HepG2 (cell line): ENCODE measurements around the gene TMEM219. TPM values are rescaled to one million over a fixed set of nuclear protein-coding genes. Genes with fewer than 3 reads are reported as not detected.

Experiments
- CEBPG ChIP-seq: IDR thresholded peaks from 2 replicates; pipeline ENCODE4 v1.6.1; 2016
- FOSL1 ChIP-seq: sonication (generic); formaldehyde crosslinking; IDR thresholded peaks from 2 replicates; pipeline ENCODE4 v1.9.0; 2021; ENCODE audit warnings: missing genetic modification reagents, borderline replicate concordance
- GTF3A ChIP-seq: sonication (generic); formaldehyde crosslinking; conservative IDR thresholded peaks from 2 replicates; pipeline ENCODE4 v1.4.0; 2020; ENCODE audit warnings: mild to moderate bottlenecking, missing genetic modification reagents
- HNF4G ChIP-seq, 2 experiments: sonication (generic) in 1 of 2; formaldehyde crosslinking in 1 of 2; IDR thresholded peaks; 2 replicates each; pipeline versions ENCODE4 v1.4.0 to v1.6.1; 2011 to 2020; ENCODE audit warnings: borderline replicate concordance in 2 of 2, low read depth in 2 of 2, mild to moderate bottlenecking in 2 of 2, low read length in 1 of 2, missing genetic modification reagents in 1 of 2, moderate library complexity in 1 of 2
- MXI1 ChIP-seq: IDR thresholded peaks from 3 replicates; pipeline ENCODE4 v1.6.1; 2012; ENCODE audit warnings: low read depth, low read length, inconsistent platforms, borderline replicate concordance
- NFE2L2 ChIP-seq: fragments of 150-350 bp; IDR thresholded peaks from 2 replicates; pipeline ENCODE4 v1.6.1; 2014; ENCODE audit warnings: low read length
- RFX5 ChIP-seq: IDR thresholded peaks from 2 replicates; pipeline ENCODE4 v1.6.1; 2011; ENCODE audit warnings: low read depth, low read length, improper control_type of control experiment
- SIX4 ChIP-seq: sonication (generic); formaldehyde crosslinking; IDR thresholded peaks from 2 replicates; pipeline ENCODE4 v1.4.0; 2020; ENCODE audit warnings: missing genetic modification reagents
- SKI ChIP-seq: fragments of 450-650 bp; IDR thresholded peaks from one replicate; pipeline ENCODE4 v1.6.1; 2018; ENCODE audit warnings: mild to moderate bottlenecking; ENCODE audit not compliant: partially characterized antibody
- SP1 ChIP-seq, 2 experiments: fragments of 450-650 bp in 1 of 2; sonication (generic) in 1 of 2; formaldehyde crosslinking in 1 of 2; IDR thresholded peaks; 2 replicates each; pipeline versions ENCODE4 v1.4.0 to v1.6.1; 2016 to 2020; ENCODE audit warnings: missing genetic modification reagents in 1 of 2
- SRY ChIP-seq: sonication (generic); formaldehyde crosslinking; IDR thresholded peaks from 2 replicates; pipeline ENCODE4 v1.8.0; 2022; ENCODE audit warnings: mild to moderate bottlenecking, missing genetic modification reagents
- TRIM24 ChIP-seq: sonication (generic); formaldehyde crosslinking; IDR thresholded peaks from 2 replicates; pipeline ENCODE4 v1.8.0; 2022; ENCODE audit warnings: mild to moderate bottlenecking, missing genetic modification reagents
- ZBTB20 ChIP-seq: sonication (generic); formaldehyde crosslinking; IDR thresholded peaks from 2 replicates; pipeline ENCODE4 v1.8.1; 2023; ENCODE audit warnings: missing genetic modification reagents, low read depth, mild to moderate bottlenecking, borderline replicate concordance
- ZNF17 ChIP-seq: sonication (generic); formaldehyde crosslinking; IDR thresholded peaks from 2 replicates; pipeline ENCODE4 v1.5.0; 2020; ENCODE audit warnings: mild to moderate bottlenecking, missing genetic modification reagents
- ZNF263 ChIP-seq: sonication (generic); formaldehyde crosslinking; IDR thresholded peaks from 2 replicates; pipeline ENCODE4 v1.4.0; 2020; ENCODE audit warnings: missing genetic modification reagents
- ZNF543 ChIP-seq: sonication (generic); formaldehyde crosslinking; IDR thresholded peaks from 2 replicates; pipeline ENCODE4 v1.4.0; 2020; ENCODE audit warnings: mild to moderate bottlenecking, missing genetic modification reagents
- ZNF766 ChIP-seq: sonication (generic); formaldehyde crosslinking; IDR thresholded peaks from 2 replicates; pipeline ENCODE4 v1.5.0; 2020; ENCODE audit warnings: missing genetic modification reagents, borderline replicate concordance
- polyA plus RNA-seq, 8 experiments: library from polyadenylated mRNA; depleted of rRNA in 3 of 8; stranded (reverse) in 7 of 8; unstranded in 1 of 8; fragments of >200 nt; fragmentation: Illumina TruSeq in 4 of 8; extraction: Trizol in 4 of 8; gene quantifications; 2 replicates each; pipeline versions ENCODE4 v1.2.1 to v1.2.3, GENCODE V29; 2011 to 2016; ENCODE audit warnings: low read depth in 4 of 8, missing spikeins in 1 of 8, mixed read lengths in 1 of 8; ENCODE audit not compliant: insufficient read depth in 1 of 8
- total RNA-seq, 5 experiments: library from RNA; depleted of rRNA; stranded (reverse); fragments of >200 nt; fragmentation: Illumina TruSeq; extraction: Trizol; gene quantifications; 2 replicates each; pipeline ENCODE4 v1.2.3, GENCODE V29; 2016; ENCODE audit warnings: low read depth in 1 of 5
- TF ChIP-seq, protein P1 (sequence below): IDR thresholded peaks from 2 replicates; pipeline ENCODE4 v1.6.1; 2018; ENCODE audit warnings: missing genetic modification reagents, mild to moderate bottlenecking, missing compliant biosample characterization
- TF ChIP-seq, protein P2 (sequence below): sonication (generic); formaldehyde crosslinking; IDR thresholded peaks from 2 replicates; pipeline ENCODE4 v1.5.0; 2020; ENCODE audit warnings: mild to moderate bottlenecking, missing genetic modification reagents, moderate library complexity
- TF ChIP-seq, protein P3 (sequence below): sonication (generic); formaldehyde crosslinking; IDR thresholded peaks from 2 replicates; pipeline ENCODE4 v1.5.1; 2020; ENCODE audit warnings: mild to moderate bottlenecking, missing genetic modification reagents, moderate library complexity

Gene TMEM219
- total and polyA plus RNA-seq, 2 of the 13 experiments (the other 11 are each of a cell fraction or from before 2014, with no cell fraction given): 105 to 115 TPM

DNA sequence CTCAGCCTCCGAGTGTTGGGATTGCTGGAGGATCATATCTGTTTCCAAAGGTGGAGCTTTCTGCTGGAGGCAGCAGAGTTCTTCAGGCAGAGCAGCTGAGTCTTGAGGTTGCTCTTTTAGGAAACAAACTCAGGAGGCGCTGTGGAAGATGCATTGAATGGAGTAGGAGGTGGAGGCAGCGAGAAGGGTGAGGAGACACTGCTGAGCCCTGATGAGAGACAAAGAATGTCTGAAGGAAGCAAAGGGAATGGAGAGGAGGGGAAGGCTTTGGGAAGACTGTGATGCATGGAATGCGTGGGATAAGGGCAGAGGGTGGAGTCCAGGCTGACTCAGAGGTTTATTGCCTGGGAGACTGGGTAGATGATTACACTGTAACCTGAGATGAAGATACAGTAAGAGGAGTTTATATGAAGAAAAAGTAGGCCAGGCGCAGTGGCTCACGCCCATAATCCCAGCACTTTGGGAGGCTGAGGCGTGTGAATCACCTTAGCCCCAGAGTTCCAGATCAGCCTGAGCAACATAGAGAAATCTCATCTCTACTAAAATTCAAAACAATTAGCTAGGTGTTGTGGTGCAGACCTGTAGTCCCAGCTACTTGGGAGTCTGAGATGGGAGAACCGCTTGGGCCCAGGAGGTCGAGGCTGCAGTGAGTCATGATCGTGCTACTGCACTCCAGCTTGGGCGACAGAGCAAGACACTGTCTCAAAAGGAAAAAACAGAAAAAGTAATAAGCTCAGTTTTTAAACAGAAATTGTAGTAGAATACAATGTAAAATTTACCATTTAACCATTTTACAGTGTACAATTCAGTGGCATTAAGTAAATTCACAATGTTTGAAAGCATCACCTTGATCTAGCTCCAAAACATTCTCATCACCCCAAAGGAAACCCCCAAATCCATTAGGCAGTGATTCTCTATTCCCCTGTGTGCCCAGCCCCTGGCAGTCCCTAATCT lies 17.8 kb upstream of the TMEM219 start (continued):
- no peak for TF ChIP-seq NFE2L2
- TF ChIP-seq GTF3A (CRISPR knock-in tag): no peak
- 0 out of 2 replicates have a peak, but pooled peaks have one; percentile 9 for TF ChIP-seq CEBPG
- no peak for TF ChIP-seq SRY (CRISPR knock-in tag)
- TF ChIP-seq ZBTB20: no peak; the same call in 1 of the 2 replicates
- TF ChIP-seq ZNF543 (CRISPR knock-in tag): no peak
- TF ChIP-seq ZNF263: 0 out of 2 replicates have a peak, but pooled peaks have one; percentile 11
- no peak for TF ChIP-seq HNF4G (IDR thresholded peaks at IDR 0.05; ENCODE audit: borderline replicate concordance, low read depth, low read length)
- no peak for TF ChIP-seq HNF4G (CRISPR knock-in tag; IDR thresholded peaks at IDR 0.05; ENCODE audit: borderline replicate concordance, low read depth)
- TF ChIP-seq, protein P1, sequence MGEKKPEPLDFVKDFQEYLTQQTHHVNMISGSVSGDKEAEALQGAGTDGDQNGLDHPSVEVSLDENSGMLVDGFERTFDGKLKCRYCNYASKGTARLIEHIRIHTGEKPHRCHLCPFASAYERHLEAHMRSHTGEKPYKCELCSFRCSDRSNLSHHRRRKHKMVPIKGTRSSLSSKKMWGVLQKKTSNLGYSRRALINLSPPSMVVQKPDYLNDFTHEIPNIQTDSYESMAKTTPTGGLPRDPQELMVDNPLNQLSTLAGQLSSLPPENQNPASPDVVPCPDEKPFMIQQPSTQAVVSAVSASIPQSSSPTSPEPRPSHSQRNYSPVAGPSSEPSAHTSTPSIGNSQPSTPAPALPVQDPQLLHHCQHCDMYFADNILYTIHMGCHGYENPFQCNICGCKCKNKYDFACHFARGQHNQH: peak; percentile 64; the same call in 1 of the 2 replicates
- peak; percentile 69; the same call in 1 of the 2 replicates for TF ChIP-seq FOSL1 (CRISPR knock-in tag)
- peak; percentile 57; the same call in 1 of the 3 replicates for TF ChIP-seq MXI1
- TF ChIP-seq TRIM24 (CRISPR knock-in tag): no peak
- TF ChIP-seq, protein P2, sequence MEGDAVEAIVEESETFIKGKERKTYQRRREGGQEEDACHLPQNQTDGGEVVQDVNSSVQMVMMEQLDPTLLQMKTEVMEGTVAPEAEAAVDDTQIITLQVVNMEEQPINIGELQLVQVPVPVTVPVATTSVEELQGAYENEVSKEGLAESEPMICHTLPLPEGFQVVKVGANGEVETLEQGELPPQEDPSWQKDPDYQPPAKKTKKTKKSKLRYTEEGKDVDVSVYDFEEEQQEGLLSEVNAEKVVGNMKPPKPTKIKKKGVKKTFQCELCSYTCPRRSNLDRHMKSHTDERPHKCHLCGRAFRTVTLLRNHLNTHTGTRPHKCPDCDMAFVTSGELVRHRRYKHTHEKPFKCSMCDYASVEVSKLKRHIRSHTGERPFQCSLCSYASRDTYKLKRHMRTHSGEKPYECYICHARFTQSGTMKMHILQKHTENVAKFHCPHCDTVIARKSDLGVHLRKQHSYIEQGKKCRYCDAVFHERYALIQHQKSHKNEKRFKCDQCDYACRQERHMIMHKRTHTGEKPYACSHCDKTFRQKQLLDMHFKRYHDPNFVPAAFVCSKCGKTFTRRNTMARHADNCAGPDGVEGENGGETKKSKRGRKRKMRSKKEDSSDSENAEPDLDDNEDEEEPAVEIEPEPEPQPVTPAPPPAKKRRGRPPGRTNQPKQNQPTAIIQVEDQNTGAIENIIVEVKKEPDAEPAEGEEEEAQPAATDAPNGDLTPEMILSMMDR (CRISPR knock-in tag): peak; percentile 41; the same call in 1 of the 2 replicates
- no peak for TF ChIP-seq ZNF17 (CRISPR knock-in tag)
- TF ChIP-seq SP1 (IDR thresholded peaks at IDR 0.05): no peak
- peak; percentile 25; the same call in 1 of the 2 replicates for TF ChIP-seq SP1 (CRISPR knock-in tag; IDR thresholded peaks at IDR 0.05)
- peak; percentile 98 for TF ChIP-seq ZNF766 (CRISPR knock-in tag)
- TF ChIP-seq, protein P3, sequence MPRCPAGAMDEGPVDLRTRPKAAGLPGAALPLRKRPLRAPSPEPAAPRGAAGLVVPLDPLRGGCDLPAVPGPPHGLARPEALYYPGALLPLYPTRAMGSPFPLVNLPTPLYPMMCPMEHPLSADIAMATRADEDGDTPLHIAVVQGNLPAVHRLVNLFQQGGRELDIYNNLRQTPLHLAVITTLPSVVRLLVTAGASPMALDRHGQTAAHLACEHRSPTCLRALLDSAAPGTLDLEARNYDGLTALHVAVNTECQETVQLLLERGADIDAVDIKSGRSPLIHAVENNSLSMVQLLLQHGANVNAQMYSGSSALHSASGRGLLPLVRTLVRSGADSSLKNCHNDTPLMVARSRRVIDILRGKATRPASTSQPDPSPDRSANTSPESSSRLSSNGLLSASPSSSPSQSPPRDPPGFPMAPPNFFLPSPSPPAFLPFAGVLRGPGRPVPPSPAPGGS (CRISPR knock-in tag): no peak
- peak; percentile 21; the same call in 1 of the 2 replicates for TF ChIP-seq RFX5
- peak; percentile 54 for TF ChIP-seq SKI
- TF ChIP-seq SIX4 (CRISPR knock-in tag): peak; percentile 98
